Measurements from ENCODE around the gene GBF1.

GBF1 gene

DNA sequence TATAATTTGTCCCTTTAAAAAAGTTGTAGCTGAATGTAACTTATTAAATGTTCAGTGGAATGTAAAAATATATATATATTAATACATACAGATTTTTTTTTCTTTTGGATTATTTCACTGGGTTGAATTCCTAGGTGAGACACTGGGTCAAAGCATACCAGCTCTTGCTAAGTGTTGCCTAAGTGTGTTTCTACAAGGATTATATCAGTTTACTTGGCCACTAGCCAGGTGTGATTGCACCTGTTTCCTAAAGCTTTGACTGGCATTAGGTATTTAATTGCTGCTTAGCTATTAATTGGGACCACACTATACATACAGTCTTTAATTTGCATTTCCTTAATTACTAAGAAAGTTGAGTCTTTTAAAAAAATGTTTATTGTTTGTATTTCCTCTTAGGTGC is 24.7 kb upstream of the GBF1 start:
- Histone ChIP-seq H3K9ac (ENCODE audit: low read depth in 1 of 2, low read length in 2 of 2) (no peak overlapping the region), H3K4me3 (ENCODE audit: low read depth in 1 of 2, low read length in 2 of 2) (no peak overlapping the region), H3K27ac (ENCODE audit: low read depth, low read length) (no peak overlapping the region), H3K4me1 (ENCODE audit: control insufficient read depth in 1 of 2, insufficient read depth in 2 of 2, low read length in 2 of 2) (peaks cover 0 to 3% of the 10 kb centered on the region in 2 donors), H3K9me3 (ENCODE audit: control insufficient read depth in 1 of 2, low read length in 2 of 2) (no peaks in the 10 kb centered on the region), H3K27me3 (ENCODE audit: control insufficient read depth in 1 of 2, insufficient read depth in 2 of 2, low read length in 2 of 2) (no peaks in the 10 kb centered on the region), H3K36me3 (ENCODE audit: control insufficient read depth in 1 of 2, insufficient read depth in 2 of 2, low read length in 2 of 2) (no peaks in the 10 kb centered on the region)

DNA sequence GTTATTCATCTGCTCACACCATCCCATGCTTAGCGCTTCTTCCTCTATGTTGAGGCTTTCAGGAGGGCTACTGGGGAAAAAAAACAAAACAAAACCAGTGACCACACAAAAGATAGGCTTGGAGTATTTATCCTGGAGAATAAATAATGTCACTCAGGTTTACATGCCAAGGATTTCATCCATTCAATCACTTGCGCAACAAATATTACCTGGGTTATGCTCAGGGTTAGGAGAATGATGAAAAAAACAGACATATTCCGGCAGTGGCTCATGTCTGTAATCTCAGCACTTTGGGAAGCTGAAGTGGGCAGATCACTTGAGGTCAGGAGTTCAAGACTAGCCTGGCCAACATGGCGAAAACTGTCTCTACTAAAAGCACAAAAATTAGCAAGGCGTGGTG is 22.5 kb upstream of the GBF1 start:
- H3K4me1 ChIP-seq (ENCODE audit: control insufficient read depth in 1 of 2, insufficient read depth in 2 of 2, low read length in 2 of 2) = peaks cover 4 to 15% of the 10 kb centered on the region in 2 donors
- peaks cover 3 to 10% of the 10 kb centered on the region in 2 donors for H3K27me3 ChIP-seq (ENCODE audit: control insufficient read depth in 1 of 2, insufficient read depth in 2 of 2, low read length in 2 of 2)
- no peak overlapping the region for H3K4me3 ChIP-seq (ENCODE audit: low read depth in 1 of 2, low read length in 2 of 2)
- H3K9ac ChIP-seq (ENCODE audit: low read depth in 1 of 2, low read length in 2 of 2) = no peak overlapping the region
- H3K36me3 ChIP-seq (ENCODE audit: control insufficient read depth in 1 of 2, insufficient read depth in 2 of 2, low read length in 2 of 2) = no peaks in the 10 kb centered on the region
- no peaks in the 10 kb centered on the region for H3K9me3 ChIP-seq (ENCODE audit: control insufficient read depth in 1 of 2, low read length in 2 of 2)
- H3K27ac ChIP-seq (ENCODE audit: low read depth, low read length) = no peak overlapping the region

DNA sequence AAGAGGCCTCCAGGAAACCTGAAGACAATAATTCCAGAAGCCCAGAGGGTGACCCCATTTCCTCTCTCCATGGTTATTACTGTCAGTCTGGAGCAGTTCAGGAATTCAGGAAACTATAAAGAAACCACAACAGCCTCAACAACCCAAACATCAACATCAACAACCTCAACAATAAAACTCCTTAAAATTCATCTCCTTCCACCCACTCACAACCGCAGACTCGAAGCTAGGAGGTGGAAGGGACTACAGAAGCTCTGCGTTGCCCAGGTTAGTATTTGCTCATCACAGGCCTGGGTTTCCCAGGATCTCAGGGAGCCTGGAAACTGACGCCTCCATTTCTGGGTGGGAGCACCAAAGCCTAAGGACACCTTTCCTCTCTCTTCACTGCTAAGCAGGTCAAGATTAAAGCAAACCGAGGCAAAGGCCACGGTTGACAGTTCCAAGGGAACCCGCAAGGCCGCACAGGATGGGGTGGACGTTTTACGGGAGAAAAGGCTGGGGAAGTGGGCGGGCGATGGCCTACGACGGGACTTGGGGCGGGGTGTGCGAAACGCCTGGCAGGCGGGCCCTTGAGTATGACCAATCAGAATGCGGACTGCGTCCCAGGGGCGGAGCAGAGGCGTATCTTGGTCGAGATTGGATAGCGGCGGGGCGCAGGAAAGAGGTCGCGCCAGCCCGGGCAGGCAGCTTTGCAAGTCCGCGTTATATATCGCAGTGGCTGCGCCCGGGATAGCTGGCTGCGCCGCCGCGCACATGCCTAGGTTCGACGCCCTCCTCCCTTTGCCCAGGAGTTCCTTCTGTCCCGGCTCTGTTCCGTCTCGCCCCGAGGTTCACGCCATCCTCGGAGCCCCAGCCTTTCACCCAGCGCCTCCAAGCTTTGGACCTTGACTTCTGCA is 19.4 kb upstream of the GBF1 start, which contains the start of gene ELOVL3:
Gene ELOVL3, plus strand, starts transcription at position 654 of the 896 bp plus-strand sequence. CDS start 250 bp downstream, outside the sequence.
- Histone ChIP-seq H3K4me1 (ENCODE audit: control insufficient read depth in 1 of 2, insufficient read depth in 2 of 2, low read length in 2 of 2) (peaks cover 11 to 21% of the 10 kb centered on the region in 2 donors), H3K4me3 (ENCODE audit: low read depth in 1 of 2, low read length in 2 of 2) (peak within 1 kb of the TSS; percentile 61 to 69), H3K9me3 (ENCODE audit: control insufficient read depth in 1 of 2, low read length in 2 of 2) (no peaks in the 10 kb centered on the region), H3K27ac (ENCODE audit: low read depth, low read length) (peak within 1 kb of the TSS; percentile 34), H3K27me3 (ENCODE audit: control insufficient read depth in 1 of 2, insufficient read depth in 2 of 2, low read length in 2 of 2) (peaks cover 20 to 24% of the 10 kb centered on the region in 2 donors), H3K36me3 (ENCODE audit: control insufficient read depth in 1 of 2, insufficient read depth in 2 of 2, low read length in 2 of 2) (no peaks in the 10 kb centered on the region), H3K9ac (ENCODE audit: low read depth in 1 of 2, low read length in 2 of 2) (peak within 1 kb of the TSS; percentile 51 to 57)

DNA sequence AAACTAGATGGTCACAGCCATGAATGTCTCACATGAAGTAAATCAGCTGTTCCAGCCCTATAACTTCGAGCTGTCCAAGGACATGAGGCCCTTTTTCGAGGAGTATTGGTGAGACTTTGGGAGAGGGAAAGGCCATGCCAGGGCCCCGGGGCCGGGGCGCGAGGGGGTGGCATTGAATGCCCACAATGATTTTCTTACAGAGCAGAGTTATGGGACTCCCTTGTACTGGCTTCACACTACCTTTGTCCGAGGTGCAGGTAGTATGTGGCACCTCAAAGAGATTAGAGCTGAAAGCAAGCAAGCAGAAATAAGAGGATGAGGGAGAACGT is 18.8 kb upstream of the GBF1 start:
- no peak overlapping the region for H3K9ac ChIP-seq (ENCODE audit: low read depth in 1 of 2, low read length in 2 of 2)
- no peak overlapping the region for H3K27ac ChIP-seq (ENCODE audit: low read depth, low read length)
- no peaks in the 10 kb centered on the region for H3K36me3 ChIP-seq (ENCODE audit: control insufficient read depth in 1 of 2, insufficient read depth in 2 of 2, low read length in 2 of 2)
- peak overlapping the region; percentile 61 to 69 for H3K4me3 ChIP-seq (ENCODE audit: low read depth in 1 of 2, low read length in 2 of 2)
- no peaks in the 10 kb centered on the region for H3K9me3 ChIP-seq (ENCODE audit: control insufficient read depth in 1 of 2, low read length in 2 of 2)
- peaks cover 12 to 25% of the 10 kb centered on the region in 2 donors for H3K4me1 ChIP-seq (ENCODE audit: control insufficient read depth in 1 of 2, insufficient read depth in 2 of 2, low read length in 2 of 2)
- peaks cover 20 to 30% of the 10 kb centered on the region in 2 donors for H3K27me3 ChIP-seq (ENCODE audit: control insufficient read depth in 1 of 2, insufficient read depth in 2 of 2, low read length in 2 of 2)

DNA sequence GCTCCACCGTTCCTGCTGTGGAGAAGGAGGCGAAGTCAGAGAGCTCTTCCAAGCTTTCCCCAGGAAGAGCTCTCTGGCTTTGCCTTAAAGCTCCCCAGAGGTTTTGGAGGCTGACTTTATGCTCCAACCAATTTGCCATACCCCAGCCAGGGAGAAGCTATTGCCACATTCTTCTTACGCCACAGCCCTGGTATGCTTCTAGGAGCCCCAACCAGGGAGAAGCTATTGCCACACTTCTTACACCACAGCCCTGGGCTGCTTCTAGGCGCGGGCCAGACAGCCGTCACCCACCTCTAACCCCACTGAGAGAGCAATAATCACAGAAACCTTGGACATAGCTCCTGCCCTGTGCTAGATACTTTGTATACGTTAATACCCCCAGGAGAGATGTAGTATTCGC is 18.3 kb upstream of the GBF1 start:
- H3K9me3 ChIP-seq (ENCODE audit: control insufficient read depth in 1 of 2, low read length in 2 of 2) = no peaks in the 10 kb centered on the region
- H3K27ac ChIP-seq (ENCODE audit: low read depth, low read length) = no peak overlapping the region
- H3K36me3 ChIP-seq (ENCODE audit: control insufficient read depth in 1 of 2, insufficient read depth in 2 of 2, low read length in 2 of 2) = no peaks in the 10 kb centered on the region
- no peak overlapping the region for H3K9ac ChIP-seq (ENCODE audit: low read depth in 1 of 2, low read length in 2 of 2)
- peaks cover 17 to 28% of the 10 kb centered on the region in 2 donors for H3K4me1 ChIP-seq (ENCODE audit: control insufficient read depth in 1 of 2, insufficient read depth in 2 of 2, low read length in 2 of 2)
- no peak overlapping the region for H3K4me3 ChIP-seq (ENCODE audit: low read depth in 1 of 2, low read length in 2 of 2)
- H3K27me3 ChIP-seq (ENCODE audit: control insufficient read depth in 1 of 2, insufficient read depth in 2 of 2, low read length in 2 of 2) = peaks cover 23 to 36% of the 10 kb centered on the region in 2 donors

DNA sequence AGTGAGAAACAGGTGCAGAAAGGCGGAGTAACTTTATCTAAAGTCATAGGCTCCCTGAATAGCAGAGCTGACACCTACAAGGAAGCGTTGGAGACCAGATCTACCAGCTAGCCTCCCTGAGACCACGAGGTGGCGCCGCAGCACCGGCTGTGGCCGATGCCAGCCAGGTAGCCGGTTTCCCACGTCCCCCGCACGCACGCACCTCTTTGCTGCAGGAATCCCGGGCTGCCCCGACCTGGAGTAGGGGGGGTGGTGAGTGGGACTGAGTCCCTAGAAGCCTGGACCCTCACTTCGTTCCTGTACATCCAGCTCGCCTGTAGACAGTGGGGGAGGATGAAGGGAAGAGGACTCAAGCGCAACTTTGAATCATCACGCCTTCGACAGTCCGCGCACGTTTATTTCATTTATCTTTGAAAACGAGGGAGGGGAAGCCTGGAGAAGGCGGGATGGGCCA is 15.5 kb upstream of the GBF1 start:
- no peak overlapping the region for H3K27ac ChIP-seq (ENCODE audit: low read depth, low read length)
- H3K27me3 ChIP-seq (ENCODE audit: control insufficient read depth in 1 of 2, insufficient read depth in 2 of 2, low read length in 2 of 2) = peaks cover 37 to 47% of the 10 kb centered on the region in 2 donors
- H3K9ac ChIP-seq (ENCODE audit: low read depth in 1 of 2, low read length in 2 of 2) = peak overlapping the region in 1 of 2 donors; percentile 30
- H3K36me3 ChIP-seq (ENCODE audit: control insufficient read depth in 1 of 2, insufficient read depth in 2 of 2, low read length in 2 of 2) = no peaks in the 10 kb centered on the region
- peak overlapping the region; percentile 53 to 72 for H3K4me3 ChIP-seq (ENCODE audit: low read depth in 1 of 2, low read length in 2 of 2)
- peaks cover 17 to 28% of the 10 kb centered on the region in 2 donors for H3K4me1 ChIP-seq (ENCODE audit: control insufficient read depth in 1 of 2, insufficient read depth in 2 of 2, low read length in 2 of 2)
- no peaks in the 10 kb centered on the region for H3K9me3 ChIP-seq (ENCODE audit: control insufficient read depth in 1 of 2, low read length in 2 of 2)

DNA sequence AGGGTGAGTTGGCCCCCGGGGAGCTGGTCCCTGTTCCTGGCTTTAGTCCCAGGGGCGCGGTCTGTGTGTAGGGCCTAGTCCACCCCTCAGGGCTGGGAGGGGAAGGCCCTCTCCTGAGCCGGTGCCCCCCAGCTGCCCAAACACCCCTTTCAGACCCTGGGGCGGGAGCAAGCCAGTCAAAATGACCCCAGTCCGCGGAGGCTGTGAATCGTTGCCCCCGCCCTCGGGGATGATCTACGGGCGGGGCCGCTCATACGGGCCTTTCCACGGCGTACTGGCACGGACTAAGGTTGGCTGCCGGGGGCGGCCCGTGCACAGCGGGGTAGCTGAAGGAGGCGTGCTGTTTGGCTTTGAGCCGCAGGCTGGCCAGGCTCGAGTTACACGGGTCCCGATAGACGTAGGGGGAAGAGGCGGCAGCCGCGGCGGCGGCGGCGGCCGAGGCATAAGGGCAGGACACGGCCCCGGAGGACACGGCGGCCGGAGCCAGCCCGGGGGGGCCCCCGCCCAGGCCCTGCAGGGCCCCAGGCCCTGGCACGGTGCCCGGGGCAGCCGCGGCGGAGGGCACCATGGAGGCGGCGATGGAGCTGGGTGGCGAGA is 15.0 kb upstream of the GBF1 start:
- no peaks in the 10 kb centered on the region for H3K36me3 ChIP-seq (ENCODE audit: control insufficient read depth in 1 of 2, insufficient read depth in 2 of 2, low read length in 2 of 2)
- no peaks in the 10 kb centered on the region for H3K9me3 ChIP-seq (ENCODE audit: control insufficient read depth in 1 of 2, low read length in 2 of 2)
- H3K27ac ChIP-seq (ENCODE audit: low read depth, low read length) = no peak overlapping the region
- peaks cover 38 to 47% of the 10 kb centered on the region in 2 donors for H3K27me3 ChIP-seq (ENCODE audit: control insufficient read depth in 1 of 2, insufficient read depth in 2 of 2, low read length in 2 of 2)
- peak overlapping the region in 1 of 2 donors; percentile 30 for H3K9ac ChIP-seq (ENCODE audit: low read depth in 1 of 2, low read length in 2 of 2)
- H3K4me3 ChIP-seq (ENCODE audit: low read depth in 1 of 2, low read length in 2 of 2) = peak overlapping the region; percentile 53 to 72
- peaks cover 17 to 28% of the 10 kb centered on the region in 2 donors for H3K4me1 ChIP-seq (ENCODE audit: control insufficient read depth in 1 of 2, insufficient read depth in 2 of 2, low read length in 2 of 2)

DNA sequence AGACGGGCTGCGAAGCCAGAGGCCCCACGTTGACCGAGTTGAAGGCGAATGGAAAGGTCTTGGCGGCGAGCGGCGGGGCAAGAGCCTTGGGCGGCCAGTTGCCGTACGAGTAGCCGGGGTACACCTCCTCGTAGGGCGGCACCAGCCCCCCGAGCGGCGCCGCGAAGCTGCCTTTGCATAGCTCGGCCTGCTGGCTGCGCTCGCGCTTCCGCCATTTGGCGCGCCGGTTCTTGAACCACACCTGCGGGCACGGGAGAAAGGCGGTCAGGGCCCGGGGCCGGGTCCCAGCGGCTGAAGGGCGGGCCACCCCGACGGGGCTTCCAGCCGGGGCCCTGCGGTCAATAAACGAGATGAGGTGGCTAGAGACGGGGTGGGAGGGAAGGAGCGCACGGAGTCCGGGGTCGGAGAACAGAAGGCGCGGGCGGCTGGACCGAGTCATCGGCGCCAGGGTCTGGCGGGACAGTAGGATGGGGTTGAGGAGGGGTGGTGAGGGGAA is 14.4 kb upstream of the GBF1 start:
- peak overlapping the region; percentile 53 to 72 for H3K4me3 ChIP-seq (ENCODE audit: low read depth in 1 of 2, low read length in 2 of 2)
- H3K9me3 ChIP-seq (ENCODE audit: control insufficient read depth in 1 of 2, low read length in 2 of 2) = no peaks in the 10 kb centered on the region
- H3K27ac ChIP-seq (ENCODE audit: low read depth, low read length) = no peak overlapping the region
- H3K27me3 ChIP-seq (ENCODE audit: control insufficient read depth in 1 of 2, insufficient read depth in 2 of 2, low read length in 2 of 2) = peaks cover 42 to 50% of the 10 kb centered on the region in 2 donors
- H3K36me3 ChIP-seq (ENCODE audit: control insufficient read depth in 1 of 2, insufficient read depth in 2 of 2, low read length in 2 of 2) = no peaks in the 10 kb centered on the region
- H3K4me1 ChIP-seq (ENCODE audit: control insufficient read depth in 1 of 2, insufficient read depth in 2 of 2, low read length in 2 of 2) = peaks cover 17 to 22% of the 10 kb centered on the region in 2 donors
- no peak overlapping the region for H3K9ac ChIP-seq (ENCODE audit: low read depth in 1 of 2, low read length in 2 of 2)

DNA sequence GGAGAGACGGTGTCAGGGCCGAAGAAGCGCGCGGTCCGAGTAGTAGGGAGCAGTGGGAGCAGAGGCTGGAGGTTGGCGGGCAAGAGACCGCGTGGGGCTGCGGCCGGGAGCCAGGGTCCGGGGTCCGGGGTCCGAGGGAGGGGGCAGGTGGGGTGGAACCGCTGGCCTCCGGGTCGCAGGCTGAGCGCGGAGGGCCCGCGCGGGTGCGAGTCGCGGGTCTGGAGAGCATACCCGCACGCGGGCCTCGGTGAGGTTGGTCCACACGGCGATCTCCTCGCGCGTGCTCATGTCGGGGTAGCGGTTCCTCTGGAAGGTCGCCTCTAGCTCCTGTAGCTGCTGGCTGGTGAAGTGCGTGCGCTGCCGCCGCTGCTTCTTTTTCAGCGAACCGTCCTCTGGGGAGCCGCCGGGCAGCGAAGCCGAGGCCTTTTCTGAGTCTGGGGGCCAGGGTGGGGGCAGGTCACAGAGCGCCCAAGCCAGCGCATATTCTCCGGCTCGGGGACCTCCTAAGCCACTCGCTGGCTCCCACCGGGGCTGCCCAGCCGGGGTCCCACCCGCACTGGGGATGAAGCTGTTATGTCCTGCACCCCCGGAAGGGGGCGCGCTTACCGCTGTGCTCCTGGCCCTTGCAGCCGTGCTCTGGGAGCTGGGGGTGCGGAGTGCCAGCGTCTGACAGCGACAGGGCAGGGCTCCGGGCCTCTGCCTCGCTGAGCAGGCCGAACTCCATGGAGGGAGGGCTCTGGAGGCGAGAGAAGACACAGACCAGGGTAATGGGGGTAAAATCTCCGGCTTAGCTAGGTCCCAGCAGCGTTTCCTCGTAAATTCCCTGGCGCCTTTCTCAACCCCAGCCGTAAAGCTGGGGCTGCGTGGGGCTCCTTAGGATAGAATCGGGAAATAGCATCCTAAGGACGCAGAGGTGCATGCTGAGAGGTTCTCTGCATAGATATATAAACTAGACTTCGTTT is 13.7 kb upstream of the GBF1 start:
- no peak overlapping the region for H3K27ac ChIP-seq (ENCODE audit: low read depth, low read length)
- H3K4me1 ChIP-seq (ENCODE audit: control insufficient read depth in 1 of 2, insufficient read depth in 2 of 2, low read length in 2 of 2) = peaks cover 13 to 16% of the 10 kb centered on the region in 2 donors
- peak overlapping the region; percentile 53 to 72 for H3K4me3 ChIP-seq (ENCODE audit: low read depth in 1 of 2, low read length in 2 of 2)
- no peaks in the 10 kb centered on the region for H3K9me3 ChIP-seq (ENCODE audit: control insufficient read depth in 1 of 2, low read length in 2 of 2)
- peaks cover 47 to 49% of the 10 kb centered on the region in 2 donors for H3K27me3 ChIP-seq (ENCODE audit: control insufficient read depth in 1 of 2, insufficient read depth in 2 of 2, low read length in 2 of 2)
- no peaks in the 10 kb centered on the region for H3K36me3 ChIP-seq (ENCODE audit: control insufficient read depth in 1 of 2, insufficient read depth in 2 of 2, low read length in 2 of 2)
- no peak overlapping the region for H3K9ac ChIP-seq (ENCODE audit: low read depth in 1 of 2, low read length in 2 of 2)

Measured in duodenal mucosa (tissue), 2 donors.